Measurements from ENCODE around the gene CHD3. TPM values are rescaled to one million over a fixed set of nuclear protein-coding genes. Genes with fewer than 3 reads are reported as not detected.
A peak's percentile ranks its signal among the peaks of the same experiment; 100 is the strongest.

CHD3 gene
- total RNA-seq, 1 experiment from 2014 or later, result 98.2 TPM

- DNase-seq (ENCODE audit: low read depth), result no peak
Observed at GRCh38 chr17:7864995-7865650, 23.5 kb upstream of the CHD3 start.

- DNase-seq (ENCODE audit: low read depth), result no peak
Observed at GRCh38 chr17:7867881-7868329, 20.7 kb upstream of the CHD3 start.

- DNase-seq (ENCODE audit: low read depth), result no peak
Observed at GRCh38 chr17:7873051-7873450, 15.5 kb upstream of the CHD3 start.

GRCh38 chr17:7875804-7876370 lies 12.7 kb upstream of the CHD3 start:
- DNase-seq (ENCODE audit: low read depth), result no peak

- no peak for DNase-seq (ENCODE audit: low read depth)
Observed at GRCh38 chr17:7878234-7878633, 10.4 kb upstream of the CHD3 start.

- no peak for DNase-seq (ENCODE audit: low read depth)
Observed at GRCh38 chr17:7880076-7880868, 8.3 kb upstream of the CHD3 start.

GRCh38 chr17:7881276-7882054 lies 7.1 kb upstream of the CHD3 start:
- no peak for DNase-seq (ENCODE audit: low read depth)

- no peak for DNase-seq (ENCODE audit: low read depth)
Observed at GRCh38 chr17:7882068-7882467, 6.5 kb upstream of the CHD3 start.

GRCh38 chr17:7882629-7883028 lies 6.0 kb upstream of the CHD3 start:
- DNase-seq (ENCODE audit: low read depth), result no peak

GRCh38 chr17:7883781-7884386 lies 4.7 kb upstream of the CHD3 start:
- DNase-seq (ENCODE audit: low read depth), result peak; percentile 45

- DNase-seq (ENCODE audit: low read depth), result no peak
Observed at GRCh38 chr17:7884581-7885366, 3.8 kb upstream of the CHD3 start.

GRCh38 chr17:7885367-7886226 lies 3.0 kb upstream of the CHD3 start:
- DNase-seq (ENCODE audit: low read depth), result peak; percentile 88

GRCh38 chr17:7886227-7887037 lies 2.2 kb upstream of the CHD3 start:
- DNase-seq (ENCODE audit: low read depth), result peak; percentile 25

- no peak for DNase-seq (ENCODE audit: low read depth)
Observed at GRCh38 chr17:7887038-7887481, 1.5 kb upstream of the CHD3 start.

- DNase-seq (ENCODE audit: low read depth), result peak; percentile 95
Observed at GRCh38 chr17:7887482-7888183, 956 bp upstream of the CHD3 start.

GRCh38 chr17:7889166-7889955 lies 772 bp downstream of the CHD3 start:
- peak; percentile 96 for DNase-seq (ENCODE audit: low read depth)

- peak; percentile 78 for DNase-seq (ENCODE audit: low read depth)
Observed at GRCh38 chr17:7893187-7893880, 4.7 kb downstream of the CHD3 start.
